Esophagus squamous epithelium (tissue), 5 donors: ENCODE measurements around the gene PON1. TPM values are rescaled to one million over a fixed set of nuclear protein-coding genes. Genes with fewer than 3 reads are reported as not detected.

Experiments used
- DNase-seq: peaks from one replicate; lab custom pipeline; 2025; lab: John Stamatoyannopoulos, UW
- H3K27ac ChIP-seq, 4 donors: fragments of 200-600 bp; sonication (generic); one replicate each; pipeline ENCODE4 v1.5.1; 2016 to 2019; ENCODE audit warnings: mild to moderate bottlenecking in 1 of 4
- H3K27me3 ChIP-seq, 4 donors: fragments of 200-600 bp; sonication (generic); 1 replicate in 3 of 4; 2 replicates in 1 of 4; pipeline versions ENCODE4 v1.5.1 to v1.6.0; 2017 to 2021; ENCODE audit warnings: antibody characterized with exemption in 1 of 4
- H3K36me3 ChIP-seq, 3 donors: fragments of 200-600 bp; sonication (generic); one replicate each; pipeline ENCODE4 v1.5.1; 2016 to 2019
- H3K4me1 ChIP-seq, 3 donors: fragments of 200-600 bp; sonication (generic); one replicate each; pipeline ENCODE4 v1.5.1; 2017 to 2019
- H3K4me3 ChIP-seq, 4 donors: fragments of 200-600 bp; sonication (generic); 1 replicate in 3 of 4; 2 replicates in 1 of 4; pipeline ENCODE4 v1.5.1; 2016 to 2019; ENCODE audit warnings: mild to moderate bottlenecking in 2 of 4, moderate library complexity in 1 of 4
- H3K9me3 ChIP-seq, 3 donors: fragments of 200-600 bp; sonication (generic); one replicate each; pipeline ENCODE4 v1.5.1; 2016 to 2019
- POLR2A ChIP-seq, 4 donors: fragments of 450-650 bp; IDR thresholded peaks; one replicate each; pipeline ENCODE4 v1.6.1; 2017; ENCODE audit warnings: antibody characterized with exemption in 4 of 4, mild to moderate bottlenecking in 4 of 4, moderate library complexity in 3 of 4
- WGBS, 2 donors: methylation state at CpG; one replicate each; pipeline ENCODE4 v1.1.5; 2018; 5-methylcytosine and 5-hydroxymethylcytosine counted together
- intact Hi-C: fragments of 100-400 bp; cut with DNase I; formaldehyde crosslinking; loops from one replicate; pipeline ENCODE4 v1.15.0; 2022
- total RNA-seq, 4 donors: library from RNA; depleted of rRNA; stranded (reverse); fragments of >200 nt; gene quantifications; one replicate each; pipeline ENCODE4 v1.1.0, GENCODE V29; 2016
- TF ChIP-seq, protein P1 (sequence below), 6 experiments: fragments of 450-650 bp in 4 of 6; fragments of 200-600 bp in 2 of 6; sonication (generic) in 2 of 6; IDR thresholded peaks; one replicate each; pipeline ENCODE4 v1.5.1; 2016 to 2019; ENCODE audit warnings: antibody characterized with exemption in 6 of 6, mild to moderate bottlenecking in 4 of 6, moderate library complexity in 4 of 6
- donor health status: DM: yes; HTN: yes; CAD: no.

The PON1 gene
- total RNA-seq, 4 donors from 2014 or later, result not detected

DNA sequence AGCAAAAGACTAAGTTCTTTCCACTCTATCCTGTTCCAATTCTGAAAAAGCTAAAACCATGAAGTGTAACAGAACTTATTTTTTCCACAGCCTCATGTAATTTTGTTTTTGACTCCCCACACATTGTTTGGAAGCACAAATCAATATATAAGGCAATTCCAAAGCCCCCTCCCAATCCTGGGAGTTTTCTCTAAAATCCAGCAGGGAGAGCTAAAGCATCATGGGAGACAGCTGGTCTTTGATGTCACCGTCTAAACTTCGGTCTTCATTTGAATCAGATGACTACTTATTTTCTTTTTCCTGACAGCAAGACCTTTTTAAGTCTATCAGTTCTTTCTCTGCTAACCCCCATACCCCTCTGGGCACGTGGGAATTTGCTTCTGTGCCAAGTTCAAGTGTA is 33.3 kb upstream of the PON1 start:
- WGBS, 2 donors, result 42 to 54% methylated on average over 3 of the region's 3 CpGs

DNA sequence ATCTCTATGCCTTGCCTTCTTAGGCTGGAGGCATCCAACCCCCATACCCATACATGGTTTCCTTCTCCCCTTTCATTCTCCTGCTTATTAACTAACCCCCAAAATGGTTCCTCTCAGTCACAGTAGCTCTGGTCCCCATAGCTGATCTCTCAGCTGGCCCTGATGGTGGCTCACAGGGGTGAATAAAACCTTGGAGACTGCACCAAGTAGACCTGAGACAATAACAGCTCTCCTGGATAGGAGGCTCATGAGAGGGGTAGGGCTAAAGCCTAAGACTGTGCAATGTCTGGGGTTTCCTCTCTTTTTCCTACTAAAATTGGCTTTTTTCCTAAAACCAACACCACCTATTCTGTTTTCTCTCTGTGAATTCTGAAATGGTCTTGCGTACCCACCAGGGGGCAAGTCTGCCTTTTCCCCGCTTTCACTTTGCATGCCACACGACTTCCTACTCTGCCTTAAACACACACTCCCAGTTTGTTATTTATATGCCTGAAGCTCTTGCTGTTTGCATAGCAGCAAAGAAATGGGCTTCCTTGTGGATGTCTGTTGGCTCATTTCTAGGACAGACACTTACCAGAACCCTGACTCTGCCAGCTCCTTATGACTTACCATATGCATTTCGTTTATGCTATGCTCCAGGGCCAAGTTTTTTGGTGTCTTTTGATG is 18.4 kb upstream of the PON1 start:
- DNase-seq, result no peak
- no peak overlapping the region for H3K4me3 ChIP-seq
- H3K36me3 ChIP-seq, result no peaks in the 10 kb centered on the region
- intact Hi-C loops, result no loop called here
- no peaks in the 10 kb centered on the region for H3K4me1 ChIP-seq
- TF ChIP-seq POLR2A (IDR thresholded peaks at IDR 0.05), result no peak
- TF ChIP-seq, protein P1, sequence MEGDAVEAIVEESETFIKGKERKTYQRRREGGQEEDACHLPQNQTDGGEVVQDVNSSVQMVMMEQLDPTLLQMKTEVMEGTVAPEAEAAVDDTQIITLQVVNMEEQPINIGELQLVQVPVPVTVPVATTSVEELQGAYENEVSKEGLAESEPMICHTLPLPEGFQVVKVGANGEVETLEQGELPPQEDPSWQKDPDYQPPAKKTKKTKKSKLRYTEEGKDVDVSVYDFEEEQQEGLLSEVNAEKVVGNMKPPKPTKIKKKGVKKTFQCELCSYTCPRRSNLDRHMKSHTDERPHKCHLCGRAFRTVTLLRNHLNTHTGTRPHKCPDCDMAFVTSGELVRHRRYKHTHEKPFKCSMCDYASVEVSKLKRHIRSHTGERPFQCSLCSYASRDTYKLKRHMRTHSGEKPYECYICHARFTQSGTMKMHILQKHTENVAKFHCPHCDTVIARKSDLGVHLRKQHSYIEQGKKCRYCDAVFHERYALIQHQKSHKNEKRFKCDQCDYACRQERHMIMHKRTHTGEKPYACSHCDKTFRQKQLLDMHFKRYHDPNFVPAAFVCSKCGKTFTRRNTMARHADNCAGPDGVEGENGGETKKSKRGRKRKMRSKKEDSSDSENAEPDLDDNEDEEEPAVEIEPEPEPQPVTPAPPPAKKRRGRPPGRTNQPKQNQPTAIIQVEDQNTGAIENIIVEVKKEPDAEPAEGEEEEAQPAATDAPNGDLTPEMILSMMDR (IDR thresholded peaks at IDR 0.05), result no peak
- no peak overlapping the region for H3K27ac ChIP-seq
- H3K9me3 ChIP-seq, result no peaks in the 10 kb centered on the region
- 64 to 68% methylated on average over 4 of the region's 4 CpGs for WGBS, 2 donors
- no peaks in the 10 kb centered on the region for H3K27me3 ChIP-seq

More for the DNA sequence above, 33.3 kb upstream of the PON1 start:
- Histone ChIP-seq H3K36me3 (no peaks in the 10 kb centered on the region), H3K4me3 (no peak overlapping the region), H3K4me1 (peaks cover 0 to 5% (median 0%) of the 10 kb centered on the region in 3 donors), H3K9me3 (peaks cover 0 to 10% (median 5%) of the 10 kb centered on the region in 3 donors), H3K27ac (no peak overlapping the region), H3K27me3 (peaks cover 0 to 11% (median 0%) of the 10 kb centered on the region in 4 donors)
- no peak for DNase-seq
- intact Hi-C loops, result no loop called here
- no peak for TF ChIP-seq POLR2A (IDR thresholded peaks at IDR 0.05)
- TF ChIP-seq, protein P1 (IDR thresholded peaks at IDR 0.05), result no peak

DNA sequence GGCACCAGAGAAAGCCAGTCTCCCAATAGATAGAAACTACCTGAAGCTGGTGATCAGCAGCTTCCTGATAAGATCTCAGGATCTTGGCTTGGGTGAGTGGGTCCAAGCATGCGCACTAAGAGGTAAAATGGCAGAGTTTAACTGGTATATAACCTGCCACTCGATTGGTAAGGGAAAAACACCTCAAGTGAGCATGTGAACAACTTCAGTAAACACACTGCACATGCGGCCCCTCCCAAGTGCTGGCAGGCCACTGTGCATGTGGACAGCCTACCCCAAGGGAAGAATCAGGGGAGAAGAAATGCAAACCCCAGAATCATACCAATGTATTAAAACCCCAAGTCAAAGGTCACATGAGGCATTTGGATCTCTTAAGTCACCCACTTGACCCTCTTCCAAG is 17.7 kb upstream of the PON1 start:
- no peak overlapping the region for H3K27ac ChIP-seq

DNA sequence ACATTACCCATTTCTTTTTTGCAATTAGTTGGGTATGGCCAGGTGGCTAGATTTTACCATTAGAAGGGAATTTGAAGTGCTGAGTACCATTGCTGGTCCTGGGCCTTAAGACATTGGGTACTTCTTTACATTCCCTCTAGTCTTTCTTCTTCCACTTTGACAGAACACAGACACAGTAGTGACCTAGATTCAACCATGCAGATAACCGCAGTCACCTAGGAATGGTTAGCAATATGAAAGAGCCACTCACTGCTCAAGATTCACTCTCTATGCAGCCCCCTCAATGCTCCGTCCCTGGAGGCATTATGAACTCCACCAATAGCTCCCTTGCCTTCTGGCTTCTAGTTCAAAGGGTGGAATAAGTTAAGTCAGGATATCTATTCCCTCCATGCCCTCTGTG is 16.2 kb upstream of the PON1 start:
- 83 to 91% methylated on average over 2 of the region's 2 CpGs for WGBS, 2 donors
- H3K9me3 ChIP-seq, result no peaks in the 10 kb centered on the region
- H3K4me3 ChIP-seq, result no peak overlapping the region
- DNase-seq, result no peak
- no peak overlapping the region for H3K27ac ChIP-seq
- no peaks in the 10 kb centered on the region for H3K36me3 ChIP-seq
- H3K4me1 ChIP-seq, result no peaks in the 10 kb centered on the region
- intact Hi-C loops, result no loop called here
- no peaks in the 10 kb centered on the region for H3K27me3 ChIP-seq
- TF ChIP-seq POLR2A (IDR thresholded peaks at IDR 0.05), result no peak
- TF ChIP-seq, protein P1 (IDR thresholded peaks at IDR 0.05), result no peak

More for the DNA sequence above, 17.7 kb upstream of the PON1 start:
- no peak for DNase-seq
- WGBS, 2 donors, result 74 to 91% methylated on average over 3 of the region's 3 CpGs
- no peak for TF ChIP-seq POLR2A (IDR thresholded peaks at IDR 0.05)
- TF ChIP-seq, protein P1 (IDR thresholded peaks at IDR 0.05), result no peak
- intact Hi-C loops, result no loop called here
- Histone ChIP-seq H3K4me1 (no peaks in the 10 kb centered on the region), H3K4me3 (no peak overlapping the region), H3K9me3 (no peaks in the 10 kb centered on the region), H3K27me3 (no peaks in the 10 kb centered on the region), H3K36me3 (no peaks in the 10 kb centered on the region)

DNA sequence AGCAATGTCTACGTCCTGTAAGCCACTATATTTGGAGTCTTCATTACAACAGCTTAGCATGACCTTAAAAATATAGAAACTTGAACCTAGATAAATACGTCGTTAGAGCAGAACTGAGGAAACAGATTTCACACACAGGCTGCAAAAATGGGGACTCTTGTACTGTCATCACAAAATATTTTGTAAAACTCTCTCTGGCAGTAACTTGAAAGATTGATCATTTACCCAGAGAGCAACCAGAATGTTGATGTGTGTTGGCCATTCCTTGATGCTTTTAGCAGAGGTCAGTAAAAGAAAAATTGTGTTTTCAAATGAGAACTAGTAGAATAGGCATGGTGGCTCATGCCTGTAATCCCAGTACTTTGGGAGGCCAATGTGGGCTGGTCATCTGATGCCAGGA is 14.5 kb upstream of the PON1 start:
- DNase-seq, result no peak

More for the DNA sequence above, 14.5 kb upstream of the PON1 start:
- TF ChIP-seq, protein P1 (IDR thresholded peaks at IDR 0.05), result no peak
- TF ChIP-seq POLR2A (IDR thresholded peaks at IDR 0.05), result no peak
- no peak overlapping the region for H3K4me3 ChIP-seq
- H3K36me3 ChIP-seq, result no peaks in the 10 kb centered on the region
- no peak overlapping the region for H3K27ac ChIP-seq
- intact Hi-C loops, result no loop called here
- no peaks in the 10 kb centered on the region for H3K4me1 ChIP-seq
- H3K9me3 ChIP-seq, result no peaks in the 10 kb centered on the region
- 88 to 94% methylated on average over 3 of the region's 3 CpGs for WGBS, 2 donors
- no peaks in the 10 kb centered on the region for H3K27me3 ChIP-seq
